SIG-M5 treated with dmso at 0.1 percent for 504 hours (cell line): ENCODE measurements around the gene TNIP3.

ENCODE experiments used
- DNase-seq: peaks from one replicate; lab custom pipeline; 2025; ENCODE audit not compliant: unreplicated experiment; lab: John Stamatoyannopoulos, UW

The TNIP3 gene

DNA sequence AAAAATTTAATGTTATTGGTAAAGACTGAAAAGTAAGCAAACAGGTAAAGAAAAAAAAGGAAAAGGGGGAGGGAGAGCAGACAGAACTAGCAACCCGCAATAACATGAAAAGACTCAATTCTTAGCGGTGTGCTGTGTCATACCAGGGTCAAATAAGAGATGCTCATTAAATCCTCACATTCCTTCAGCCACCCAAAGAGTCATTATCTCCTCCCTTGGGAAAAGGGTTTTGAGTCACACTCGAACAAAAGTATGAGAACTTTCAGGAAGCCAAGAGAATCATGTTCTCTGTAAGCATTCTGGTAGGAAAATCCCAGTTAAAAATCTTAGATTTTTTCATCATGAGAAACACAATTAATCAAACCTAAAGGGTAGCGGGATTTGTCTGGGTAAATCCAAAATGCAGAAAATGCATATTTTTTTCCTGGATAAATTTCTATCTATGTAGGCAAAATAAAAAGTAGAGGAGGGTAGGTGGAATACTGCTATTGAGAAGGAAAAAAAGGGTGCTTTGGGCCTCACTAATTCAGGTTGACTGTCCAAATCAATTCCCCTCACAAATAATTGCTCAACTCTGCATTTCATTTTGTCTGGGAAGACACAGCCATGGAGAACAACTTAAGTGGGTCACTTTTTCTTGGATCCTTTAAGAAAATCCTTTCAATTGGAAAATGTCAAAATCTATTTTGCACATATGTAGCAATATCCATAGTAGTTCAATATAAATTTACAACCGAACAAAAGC is 23.2 kb downstream of the TNIP3 start:
- DNase-seq: no peak

- no peak for DNase-seq
These were observed 24.4 kb downstream of the TNIP3 start for GRCh38 chr4:121139533-121140222.

DNA sequence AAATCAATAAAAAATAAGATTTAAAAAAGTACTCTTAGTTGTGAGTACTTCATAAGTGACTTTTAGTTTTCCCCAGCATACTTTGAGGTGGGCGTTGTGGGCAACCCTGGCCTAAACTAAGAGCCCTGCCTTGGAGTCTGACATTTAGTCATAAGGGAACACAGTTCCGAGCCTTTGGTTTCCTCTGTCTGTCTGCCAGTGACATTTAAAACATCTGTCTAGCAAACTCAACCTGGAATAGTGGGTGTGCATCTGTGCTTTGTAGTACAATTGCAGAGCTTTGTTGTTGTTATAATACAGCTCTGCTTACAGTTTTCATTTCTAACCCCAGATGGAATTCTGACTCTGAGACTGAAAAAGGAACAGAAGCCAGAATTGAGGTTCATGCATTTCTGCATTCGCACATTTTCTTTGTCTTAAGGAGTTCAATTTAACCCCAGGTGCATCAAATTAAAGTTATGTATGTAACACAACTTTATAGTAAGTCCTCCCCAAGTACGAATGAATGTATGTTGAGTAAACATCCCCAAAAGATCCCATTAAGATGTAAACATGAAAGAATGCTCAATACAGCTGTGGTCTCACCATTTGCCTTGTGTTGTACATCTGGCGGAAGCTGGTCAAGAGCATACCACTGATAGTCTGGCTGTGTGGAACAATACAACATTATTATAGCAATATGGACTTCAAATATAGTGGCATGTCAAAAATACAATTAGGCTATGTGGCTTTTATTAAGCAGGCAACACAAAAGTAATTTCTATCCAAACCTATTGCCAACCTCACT is 25.9 kb downstream of the TNIP3 start:
- DNase-seq: no peak

- no peak for DNase-seq
These were observed 33.8 kb downstream of the TNIP3 start for GRCh38 chr4:121130326-121130660.

GRCh38 chr4:121129606-121130325 is 34.4 kb downstream of the TNIP3 start:
- DNase-seq: no peak

GRCh38 chr4:121127100-121127499 is 37.0 kb downstream of the TNIP3 start:
- DNase-seq: no peak

- no peak for DNase-seq
These were observed 37.6 kb downstream of the TNIP3 start for GRCh38 chr4:121126449-121127006.

DNA sequence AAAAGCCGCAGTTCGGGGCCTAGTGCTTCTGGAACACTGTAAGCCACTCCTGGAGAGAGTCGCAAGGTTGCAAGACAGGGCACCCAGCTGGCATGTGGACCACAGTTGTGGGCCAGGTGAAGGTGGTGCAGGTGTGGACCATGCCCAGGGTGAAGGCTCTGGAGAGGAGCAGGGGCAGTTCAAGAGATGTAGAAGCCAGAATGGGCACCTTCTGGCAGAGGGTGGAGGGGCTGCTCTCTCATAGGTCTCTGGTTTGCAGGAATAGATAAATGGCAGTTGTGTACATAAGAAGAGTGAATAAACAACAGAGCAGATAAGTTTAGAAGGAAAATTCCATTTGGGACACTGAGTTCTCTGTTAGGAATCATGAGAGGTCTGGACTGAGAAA is 38.6 kb downstream of the TNIP3 start:
- DNase-seq: no peak

GRCh38 chr4:121122661-121123060 is 41.5 kb downstream of the TNIP3 start:
- no peak for DNase-seq

DNA sequence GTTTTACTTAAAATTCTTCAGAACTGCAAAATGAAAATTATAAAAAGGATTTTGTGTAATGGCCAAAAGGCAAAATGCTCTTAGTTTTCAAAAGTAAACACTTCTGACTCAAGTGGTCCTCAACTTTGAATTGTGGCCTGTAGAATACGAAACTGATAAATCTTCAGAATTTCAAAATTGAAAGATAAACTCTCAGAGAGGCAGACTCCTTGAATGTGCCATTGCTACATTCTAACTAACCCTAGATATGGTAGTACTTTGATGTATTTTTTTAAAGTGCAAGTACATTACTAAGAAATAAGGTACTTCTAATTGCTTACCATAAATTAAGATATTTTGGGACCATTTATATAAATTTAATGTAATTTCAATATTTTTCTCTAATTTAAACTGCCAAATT is 44.4 kb downstream of the TNIP3 start:
- no peak for DNase-seq

GRCh38 chr4:121118344-121118743 is 45.8 kb downstream of the TNIP3 start:
- DNase-seq: no peak

- DNase-seq: no peak
These were observed 49.4 kb downstream of the TNIP3 start for GRCh38 chr4:121114756-121115155.

- DNase-seq: no peak
These were observed 51.6 kb downstream of the TNIP3 start for GRCh38 chr4:121112530-121112929.

GRCh38 chr4:121108557-121108956 is 55.6 kb downstream of the TNIP3 start:
- no peak for DNase-seq

GRCh38 chr4:121107507-121107906 is 56.6 kb downstream of the TNIP3 start:
- no peak for DNase-seq

- DNase-seq: no peak
These were observed 63.9 kb downstream of the TNIP3 start for GRCh38 chr4:121100093-121100775.

DNA sequence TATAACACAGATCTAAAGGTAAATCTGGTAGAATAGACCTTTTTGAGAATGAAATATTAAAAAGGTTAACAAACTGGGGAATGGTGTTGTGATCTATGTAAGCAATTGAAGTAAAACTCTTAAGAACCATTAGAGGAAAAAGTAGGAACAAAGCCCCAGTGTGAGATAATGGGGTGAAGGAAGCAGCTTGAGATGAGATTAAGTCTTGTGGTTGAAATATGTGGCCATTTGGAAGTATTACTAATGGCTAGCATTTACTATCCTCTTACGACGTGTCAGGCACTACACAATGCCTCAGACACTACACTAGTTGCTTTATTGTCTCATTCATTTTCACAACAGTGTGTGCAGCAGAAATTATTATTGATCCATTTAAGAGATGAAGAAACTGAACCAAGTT is 65.9 kb downstream of the TNIP3 start:
- DNase-seq: no peak

DNA sequence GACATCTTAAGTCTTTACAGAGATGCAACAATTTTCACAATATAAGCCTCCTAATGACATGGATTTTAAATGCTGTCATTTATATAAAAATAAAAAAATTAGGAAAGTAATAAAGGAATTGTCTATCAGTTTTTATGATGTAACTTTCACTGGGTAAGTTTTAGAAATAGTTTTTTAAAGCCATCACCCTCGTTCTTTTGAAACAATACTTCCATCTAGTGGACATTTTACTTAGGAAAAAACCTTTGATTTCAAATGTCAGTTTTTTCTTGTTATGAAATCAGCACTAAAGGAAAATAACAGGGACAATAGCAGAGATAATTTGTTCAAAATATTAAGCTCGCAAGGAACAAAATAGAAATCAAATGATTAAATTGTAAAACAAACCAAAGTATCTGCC is 67.5 kb downstream of the TNIP3 start:
- peak; percentile 68 for DNase-seq

- no peak for DNase-seq
These were observed 67.9 kb downstream of the TNIP3 start for GRCh38 chr4:121096191-121096590.

- peak; percentile 33 for DNase-seq
These were observed 69.7 kb downstream of the TNIP3 start for GRCh38 chr4:121094297-121094966.
